SK-N-SH (cell line): ENCODE data around the gene POLA2. TPM values are rescaled to one million over a fixed set of nuclear protein-coding genes. Genes with fewer than 3 reads are reported as not detected.
A peak's percentile ranks its signal among the peaks of the same experiment; 100 is the strongest.

ENCODE experiments used
- CTCF ChIA-PET: fragments of 300-600, 350-600 bp; formaldehyde crosslinking; extraction: SDS; loops from one replicate; lab custom pipeline; 2021; lab: Yijun Ruan, JAX
- POLR2A ChIA-PET: fragments of 350-600 bp; sonication (Branson Sonifier 250); formaldehyde crosslinking; extraction: SDS; loops from one replicate; lab custom pipeline; 2020; ENCODE audit warnings: antibody characterized with exemption, inconsistent platforms; lab: Yijun Ruan, JAX
- DNase-seq: peaks from one replicate; pipeline ENCODE4 v3.0.0; 2012
- H2AFZ ChIP-seq: fragments of 200-600 bp; sonication (generic); 2 replicates; pipeline ENCODE4 v1.8.1; 2016; ENCODE audit warnings: antibody characterized with exemption, mild to moderate bottlenecking, low read depth
- H3F3A ChIP-seq: fragments of 200-600 bp; sonication (generic); replicated peaks from 2 replicates; pipeline ENCODE3; 2016; ENCODE audit warnings: antibody characterized with exemption, mild to moderate bottlenecking; ENCODE audit not compliant: insufficient read depth
- H3K27ac ChIP-seq, 2 experiments: fragments of 200-500 bp in 1 of 2; fragments of 200-600 bp in 1 of 2; sonication (Bioruptor generic) in 1 of 2; sonication (generic), shearing (Covaris generic) in 1 of 2; 2 replicates each; pipeline versions ENCODE4 v1.5.1 to v1.6.1; 2014 to 2016; ENCODE audit warnings: low read depth in 2 of 2, inconsistent platforms in 1 of 2, low read length in 1 of 2, mild to moderate bottlenecking in 1 of 2, mixed read lengths in 1 of 2
- H3K27me3 ChIP-seq: fragments of 200-600 bp; sonication (generic), shearing (Covaris generic); 2 replicates; pipeline ENCODE4 v1.6.1; 2016; ENCODE audit warnings: mixed run types; ENCODE audit not compliant: insufficient read depth
- H3K36me3 ChIP-seq, 2 experiments: fragments of 200-500 bp in 1 of 2; fragments of 200-600 bp in 1 of 2; sonication (Bioruptor generic) in 1 of 2; sonication (generic) in 1 of 2; replicated peaks in 1 of 2; 2 replicates each; pipeline versions ENCODE3 to v1.5.1; 2014 to 2016; ENCODE audit warnings: low read length in 1 of 2, mild to moderate bottlenecking in 1 of 2; ENCODE audit not compliant: insufficient read depth in 2 of 2, control insufficient read depth in 1 of 2
- H3K4me1 ChIP-seq, 2 experiments: fragments of 200-500 bp in 1 of 2; fragments of 200-600 bp in 1 of 2; sonication (Bioruptor generic) in 1 of 2; sonication (generic), shearing (Covaris generic) in 1 of 2; 2 replicates each; pipeline versions ENCODE4 v1.5.1 to v1.6.1; 2014 to 2016; ENCODE audit warnings: low read depth in 1 of 2, low read length in 1 of 2, mixed run types in 1 of 2; ENCODE audit not compliant: insufficient read depth in 2 of 2, control insufficient read depth in 1 of 2
- H3K4me2 ChIP-seq: fragments of 200-600 bp; sonication (generic), shearing (Covaris generic); 2 replicates; pipeline ENCODE4 v1.6.1; 2017; ENCODE audit warnings: mixed run types
- H3K4me3 ChIP-seq, 2 experiments: fragments of 200-500 bp in 1 of 2; fragments of 200-600 bp in 1 of 2; sonication (Bioruptor generic) in 1 of 2; sonication (generic), shearing (Covaris generic) in 1 of 2; 2 replicates each; pipeline versions ENCODE4 v1.5.1 to v1.8.1; 2014 to 2016; ENCODE audit warnings: low read depth in 2 of 2, inconsistent platforms in 1 of 2, low read length in 1 of 2, mild to moderate bottlenecking in 1 of 2, mixed read lengths in 1 of 2, moderate library complexity in 1 of 2
- H3K79me2 ChIP-seq: fragments of 200-600 bp; sonication (generic); 2 replicates; pipeline ENCODE4 v1.8.1; 2017; ENCODE audit warnings: mild to moderate bottlenecking; ENCODE audit not compliant: insufficient read depth
- H3K9ac ChIP-seq: fragments of 200-600 bp; sonication (generic); 2 replicates; pipeline ENCODE4 v1.6.1; 2017; ENCODE audit warnings: mixed run types
- H3K9me2 ChIP-seq: fragments of 200-600 bp; sonication (generic); 2 replicates; pipeline ENCODE4 v1.6.1; 2017; ENCODE audit warnings: mixed run types
- H3K9me3 ChIP-seq: fragments of 200-600 bp; sonication (generic); 2 replicates; pipeline ENCODE4 v1.6.1; 2017; ENCODE audit warnings: mixed run types, mild to moderate bottlenecking, moderate library complexity
- H4K20me1 ChIP-seq: fragments of 200-600 bp; sonication (generic); 2 replicates; pipeline ENCODE4 v1.6.1; 2017; ENCODE audit warnings: mild to moderate bottlenecking, mixed run types; ENCODE audit not compliant: insufficient read depth
- CHD2 ChIP-seq: fragments of 150-350 bp; IDR thresholded peaks from 2 replicates; pipeline ENCODE4 v1.6.1; 2018; ENCODE audit warnings: low read length; ENCODE audit not compliant: partially characterized antibody
- EP300 ChIP-seq, 2 experiments: IDR thresholded peaks; 2 replicates each; pipeline versions ENCODE4 v1.4.0 to v1.6.1; 2012; ENCODE audit warnings: borderline replicate concordance in 1 of 2, low read depth in 1 of 2, low read length in 1 of 2
- FOSL2 ChIP-seq: IDR thresholded peaks from 2 replicates; pipeline ENCODE4 v1.4.0; 2012; ENCODE audit warnings: low read depth, mild to moderate bottlenecking, moderate library complexity, borderline replicate concordance
- FOXJ3 ChIP-seq: sonication (generic); formaldehyde crosslinking; IDR thresholded peaks from 2 replicates; pipeline ENCODE4 v1.5.1; 2020; ENCODE audit warnings: mild to moderate bottlenecking, missing genetic modification reagents
- FOXM1 ChIP-seq: IDR thresholded peaks from 2 replicates; pipeline ENCODE4 v1.4.0; 2012; ENCODE audit warnings: low read depth, mild to moderate bottlenecking
- GABPA ChIP-seq: IDR thresholded peaks from 2 replicates; pipeline ENCODE4 v1.4.0; 2012; ENCODE audit warnings: low read depth, mild to moderate bottlenecking
- JUND ChIP-seq: IDR thresholded peaks from 2 replicates; pipeline ENCODE4 v1.4.0; 2012
- MEF2A ChIP-seq: IDR thresholded peaks from 2 replicates; pipeline ENCODE4 v1.4.0; 2012; ENCODE audit warnings: low read depth, borderline replicate concordance
- MXI1 ChIP-seq: IDR thresholded peaks from 2 replicates; pipeline ENCODE4 v1.6.1; 2012; ENCODE audit warnings: mild to moderate bottlenecking, low read depth, low read length, improper control_type of control experiment
- NFIC ChIP-seq: IDR thresholded peaks from 2 replicates; pipeline ENCODE4 v1.4.0; 2012; ENCODE audit warnings: borderline replicate concordance
- NRF1 ChIP-seq: IDR thresholded peaks from 2 replicates; pipeline ENCODE4 v1.6.1; 2012; ENCODE audit warnings: low read depth, mild to moderate bottlenecking, low read length
- PBX3 ChIP-seq: IDR thresholded peaks from 2 replicates; pipeline ENCODE4; 2012
- POLR2AphosphoS5 ChIP-seq: IDR thresholded peaks from 2 replicates; pipeline ENCODE4 v1.6.1; 2012; ENCODE audit warnings: low read depth, low read length
- RAD21 ChIP-seq: IDR thresholded peaks from 2 replicates; pipeline ENCODE4 v1.6.1; 2012; ENCODE audit warnings: mild to moderate bottlenecking, low read length
- RFX5 ChIP-seq: IDR thresholded peaks from 2 replicates; pipeline ENCODE4 v1.6.1; 2012; ENCODE audit warnings: mild to moderate bottlenecking, improper control_type of control experiment, low read length
- RXRA ChIP-seq: IDR thresholded peaks from 2 replicates; pipeline ENCODE4 v1.4.0; 2012; ENCODE audit warnings: low read depth, mild to moderate bottlenecking, borderline replicate concordance
- SMC3 ChIP-seq: IDR thresholded peaks from 2 replicates; pipeline ENCODE4 v1.6.1; 2012; ENCODE audit warnings: low read depth, low read length, improper control_type of control experiment
- TAF1 ChIP-seq: IDR thresholded peaks from 2 replicates; pipeline ENCODE4 v1.6.1; 2012; ENCODE audit warnings: low read depth, mild to moderate bottlenecking, low read length, moderate library complexity, borderline replicate concordance
- TCF12 ChIP-seq: IDR thresholded peaks from 2 replicates; pipeline ENCODE4 v1.4.0; 2012
- TEAD4 ChIP-seq: IDR thresholded peaks from 2 replicates; pipeline ENCODE4 v1.4.0; 2012; ENCODE audit warnings: mild to moderate bottlenecking, borderline replicate concordance; ENCODE audit not compliant: insufficient read depth
- ZBTB33 ChIP-seq: IDR thresholded peaks from 2 replicates; pipeline ENCODE4 v1.4.0; 2012; ENCODE audit warnings: low read depth, borderline replicate concordance
- WGBS: methylation state at CpG from one replicate; pipeline ENCODE4 v1.1.6; 2017; ENCODE audit warnings: low lambda C conversion rate; 5-methylcytosine and 5-hydroxymethylcytosine counted together
- polyA plus RNA-seq, 3 experiments: library from polyadenylated mRNA; depleted of rRNA; stranded (reverse); fragments of >200 nt; gene quantifications; 2 replicates each; pipeline ENCODE4 v1.2.3, GENCODE V29; 2012
- TF ChIP-seq, protein P1 (sequence below): IDR thresholded peaks from 2 replicates; pipeline ENCODE4 v1.6.1; 2012; ENCODE audit warnings: mild to moderate bottlenecking, low read depth, low read length, moderate library complexity
- TF ChIP-seq, protein P2 (sequence below): IDR thresholded peaks from 2 replicates; pipeline ENCODE4 v1.4.0; 2012; ENCODE audit warnings: low read depth, borderline replicate concordance
- TF ChIP-seq, protein P3 (sequence below): fragments of 150-350 bp; IDR thresholded peaks from 2 replicates; pipeline ENCODE4 v1.6.1; 2017; ENCODE audit warnings: antibody characterized with exemption, low read length, low read depth, borderline replicate concordance

Gene POLA2
- polyA plus RNA-seq (2012; rRNA removed): 18.4 and 19.4 TPM in 2 replicates
- 10.1 and 12.1 TPM in 2 replicates for polyA plus RNA-seq (2012; cell fraction: cytosol; rRNA removed)
- polyA plus RNA-seq (2012; cell fraction: nucleus; rRNA removed): 26.0 and 41.1 TPM in 2 replicates

DNA sequence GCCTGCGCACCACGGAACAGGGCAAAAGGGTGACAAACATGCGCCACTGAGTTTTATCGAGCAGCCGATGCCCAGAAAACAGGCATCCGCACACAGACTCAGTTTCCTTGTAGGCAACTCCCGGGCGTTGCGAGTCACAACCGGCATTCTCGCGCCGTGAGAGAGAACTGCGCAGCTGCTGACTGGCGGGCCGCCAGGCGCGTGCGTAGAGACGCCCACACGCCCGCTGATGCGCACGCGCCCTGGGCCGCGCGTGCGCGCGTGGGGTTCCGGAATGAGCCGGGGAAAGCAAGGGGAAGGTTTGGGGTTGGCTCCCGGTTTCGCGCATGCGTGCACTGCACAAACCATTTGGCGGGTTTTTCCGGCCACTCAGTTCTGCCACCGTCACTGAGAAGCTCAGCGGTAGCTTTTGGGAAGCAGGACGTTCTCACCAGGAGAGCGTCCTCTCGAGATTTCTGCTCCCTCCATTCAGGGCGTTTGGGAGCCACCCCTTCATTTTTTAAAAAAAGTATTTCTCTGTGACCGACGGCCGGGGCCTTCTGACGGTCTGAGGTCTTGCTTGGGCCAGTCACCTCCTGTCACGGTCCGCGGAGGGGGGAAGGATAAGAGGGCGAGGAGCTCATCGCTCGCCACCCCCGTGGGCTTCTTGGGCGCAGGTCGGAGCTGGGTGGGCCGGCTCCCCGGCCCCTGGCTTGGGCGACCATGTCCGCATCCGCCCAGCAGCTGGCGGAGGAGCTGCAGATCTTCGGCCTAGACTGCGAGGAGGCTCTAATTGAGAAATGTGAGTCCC is at the start of gene POLA2:
POLA2 (plus strand) TSS at position 372 of the 790 bp plus-strand sequence; CDS start at position 703, 331 bp downstream.
- Histone ChIP-seq H3K27ac (peak within 1 kb of the TSS; percentile 65 to 84), H2AFZ (peak within 1 kb of the TSS; percentile 92), H3F3A (peaks cover 8% of the 10 kb centered on the region), H3K9me2 (no peaks in the 10 kb centered on the region), H4K20me1 (no peaks in the 10 kb centered on the region), H3K9me3 (no peaks in the 10 kb centered on the region), H3K79me2 (peaks cover 47% of the 10 kb centered on the region), H3K9ac (peak within 1 kb of the TSS; percentile 91), H3K4me2 (peak within 1 kb of the TSS; percentile 95), H3K4me1 (peaks cover 0 to 12% of the 10 kb centered on the region in 2 experiments; a peak in 1 of 4 replicates), H3K27me3 (no peaks in the 10 kb centered on the region), H3K4me3 (peak within 1 kb of the TSS; percentile 68 to 82), H3K36me3 (peaks cover 2 to 3% of the 10 kb centered on the region in 2 experiments)
- 0% methylated on average over 20 of the region's 66 CpGs for WGBS
- CTCF ChIA-PET: interaction anchor here (0.6 to 2.2 kb wide), 13 partner anchors 12 to 424 kb away, joined by 3 to 28 read pairs (median 3); partner anchors contain the start of gene CDC42EP2
- DNase-seq: peak; percentile 100
- POLR2A ChIA-PET: interaction anchor here (0.8 to 1.8 kb wide), 6 partner anchors 13 to 240 kb away, joined by 3 to 8 read pairs (median 3); partner anchors contain the start of genes CDC42EP2, DPF2 and MALAT1
- no peak for TF ChIP-seq FOXM1
- TF ChIP-seq TAF1: peak; percentile 85
- TF ChIP-seq RAD21: no peak
- TF ChIP-seq TCF12: no peak
- TF ChIP-seq RXRA: no peak
- no peak for TF ChIP-seq PBX3
- peak; percentile 73 for TF ChIP-seq NFIC
- TF ChIP-seq, protein P1, sequence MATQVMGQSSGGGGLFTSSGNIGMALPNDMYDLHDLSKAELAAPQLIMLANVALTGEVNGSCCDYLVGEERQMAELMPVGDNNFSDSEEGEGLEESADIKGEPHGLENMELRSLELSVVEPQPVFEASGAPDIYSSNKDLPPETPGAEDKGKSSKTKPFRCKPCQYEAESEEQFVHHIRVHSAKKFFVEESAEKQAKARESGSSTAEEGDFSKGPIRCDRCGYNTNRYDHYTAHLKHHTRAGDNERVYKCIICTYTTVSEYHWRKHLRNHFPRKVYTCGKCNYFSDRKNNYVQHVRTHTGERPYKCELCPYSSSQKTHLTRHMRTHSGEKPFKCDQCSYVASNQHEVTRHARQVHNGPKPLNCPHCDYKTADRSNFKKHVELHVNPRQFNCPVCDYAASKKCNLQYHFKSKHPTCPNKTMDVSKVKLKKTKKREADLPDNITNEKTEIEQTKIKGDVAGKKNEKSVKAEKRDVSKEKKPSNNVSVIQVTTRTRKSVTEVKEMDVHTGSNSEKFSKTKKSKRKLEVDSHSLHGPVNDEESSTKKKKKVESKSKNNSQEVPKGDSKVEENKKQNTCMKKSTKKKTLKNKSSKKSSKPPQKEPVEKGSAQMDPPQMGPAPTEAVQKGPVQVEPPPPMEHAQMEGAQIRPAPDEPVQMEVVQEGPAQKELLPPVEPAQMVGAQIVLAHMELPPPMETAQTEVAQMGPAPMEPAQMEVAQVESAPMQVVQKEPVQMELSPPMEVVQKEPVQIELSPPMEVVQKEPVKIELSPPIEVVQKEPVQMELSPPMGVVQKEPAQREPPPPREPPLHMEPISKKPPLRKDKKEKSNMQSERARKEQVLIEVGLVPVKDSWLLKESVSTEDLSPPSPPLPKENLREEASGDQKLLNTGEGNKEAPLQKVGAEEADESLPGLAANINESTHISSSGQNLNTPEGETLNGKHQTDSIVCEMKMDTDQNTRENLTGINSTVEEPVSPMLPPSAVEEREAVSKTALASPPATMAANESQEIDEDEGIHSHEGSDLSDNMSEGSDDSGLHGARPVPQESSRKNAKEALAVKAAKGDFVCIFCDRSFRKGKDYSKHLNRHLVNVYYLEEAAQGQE: peak; percentile 15; the same call in 1 of the 2 replicates
- TF ChIP-seq, protein P2, sequence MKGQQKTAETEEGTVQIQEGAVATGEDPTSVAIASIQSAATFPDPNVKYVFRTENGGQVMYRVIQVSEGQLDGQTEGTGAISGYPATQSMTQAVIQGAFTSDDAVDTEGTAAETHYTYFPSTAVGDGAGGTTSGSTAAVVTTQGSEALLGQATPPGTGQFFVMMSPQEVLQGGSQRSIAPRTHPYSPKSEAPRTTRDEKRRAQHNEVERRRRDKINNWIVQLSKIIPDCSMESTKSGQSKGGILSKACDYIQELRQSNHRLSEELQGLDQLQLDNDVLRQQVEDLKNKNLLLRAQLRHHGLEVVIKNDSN: no peak
- no peak for TF ChIP-seq MEF2A
- TF ChIP-seq NRF1: peak; percentile 100
- no peak for TF ChIP-seq EP300 (IDR thresholded peaks at IDR 0.05; ENCODE audit: borderline replicate concordance in 1 of 2, low read depth in 1 of 2, low read length in 1 of 2)
- peak; percentile 83 for TF ChIP-seq MXI1
- no peak for TF ChIP-seq SMC3
- no peak for TF ChIP-seq JUND
- TF ChIP-seq RFX5: no peak
- TF ChIP-seq FOXJ3 (CRISPR knock-in tag): no peak
- TF ChIP-seq, protein P3, sequence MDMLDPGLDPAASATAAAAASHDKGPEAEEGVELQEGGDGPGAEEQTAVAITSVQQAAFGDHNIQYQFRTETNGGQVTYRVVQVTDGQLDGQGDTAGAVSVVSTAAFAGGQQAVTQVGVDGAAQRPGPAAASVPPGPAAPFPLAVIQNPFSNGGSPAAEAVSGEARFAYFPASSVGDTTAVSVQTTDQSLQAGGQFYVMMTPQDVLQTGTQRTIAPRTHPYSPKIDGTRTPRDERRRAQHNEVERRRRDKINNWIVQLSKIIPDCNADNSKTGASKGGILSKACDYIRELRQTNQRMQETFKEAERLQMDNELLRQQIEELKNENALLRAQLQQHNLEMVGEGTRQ: no peak
- peak; percentile 40 for TF ChIP-seq CHD2
- TF ChIP-seq POLR2AphosphoS5: peak; percentile 98
- no peak for TF ChIP-seq FOSL2
- TF ChIP-seq GABPA: no peak
- 0 out of 2 replicates have a peak, but pooled peaks have one; percentile 66 for TF ChIP-seq ZBTB33
- no peak for TF ChIP-seq TEAD4
